Dedifferentiated amniotic fluid mesenchymal stem cell (primary cell): ENCODE data around the gene CNN2.

ENCODE experiments used
- DNase-seq: peaks from one replicate; pipeline ENCODE4 v3.0.0-alpha.2; 2016; ENCODE audit errors: extremely low spot score

The CNN2 gene

DNA sequence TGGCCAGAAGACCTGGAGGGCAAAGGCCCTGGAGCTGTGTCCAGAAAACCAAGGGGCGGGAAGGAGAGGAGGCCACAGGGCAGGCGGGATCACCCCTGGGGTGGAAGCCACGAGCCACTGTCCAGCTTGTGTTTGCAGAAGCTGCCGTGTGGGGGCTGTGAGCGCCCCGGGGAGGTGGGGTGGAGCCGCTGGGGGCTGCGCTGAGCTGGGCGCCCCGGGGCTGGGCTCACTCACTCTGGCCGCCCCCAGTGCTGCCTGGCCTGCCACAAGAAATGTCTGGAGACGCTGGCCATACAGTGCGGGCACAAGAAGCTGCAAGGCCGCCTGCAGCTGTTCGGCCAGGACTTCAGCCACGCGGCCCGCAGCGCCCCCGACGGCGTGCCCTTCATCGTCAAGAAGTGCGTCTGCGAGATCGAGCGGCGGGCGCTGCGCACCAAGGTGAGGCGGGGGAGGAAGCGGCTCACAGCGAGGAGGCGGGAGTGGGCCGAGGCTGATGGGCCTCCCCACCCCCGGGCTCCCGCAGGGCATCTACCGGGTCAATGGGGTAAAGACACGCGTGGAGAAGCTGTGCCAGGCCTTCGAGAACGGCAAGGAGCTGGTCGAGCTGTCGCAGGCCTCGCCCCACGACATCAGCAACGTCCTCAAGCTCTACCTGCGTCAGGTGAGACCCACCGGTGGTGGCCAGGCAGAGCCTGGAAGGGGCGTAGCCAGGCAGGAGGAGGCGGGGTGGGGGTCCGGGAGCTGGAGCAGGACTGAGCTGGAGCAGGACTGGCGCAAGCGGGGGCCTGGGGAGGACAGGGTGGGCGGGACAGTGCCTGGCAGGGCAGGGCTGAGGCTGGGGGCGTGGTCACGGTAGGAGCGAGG lies 55.1 kb downstream of the CNN2 start:
- DNase-seq = no peak

DNA sequence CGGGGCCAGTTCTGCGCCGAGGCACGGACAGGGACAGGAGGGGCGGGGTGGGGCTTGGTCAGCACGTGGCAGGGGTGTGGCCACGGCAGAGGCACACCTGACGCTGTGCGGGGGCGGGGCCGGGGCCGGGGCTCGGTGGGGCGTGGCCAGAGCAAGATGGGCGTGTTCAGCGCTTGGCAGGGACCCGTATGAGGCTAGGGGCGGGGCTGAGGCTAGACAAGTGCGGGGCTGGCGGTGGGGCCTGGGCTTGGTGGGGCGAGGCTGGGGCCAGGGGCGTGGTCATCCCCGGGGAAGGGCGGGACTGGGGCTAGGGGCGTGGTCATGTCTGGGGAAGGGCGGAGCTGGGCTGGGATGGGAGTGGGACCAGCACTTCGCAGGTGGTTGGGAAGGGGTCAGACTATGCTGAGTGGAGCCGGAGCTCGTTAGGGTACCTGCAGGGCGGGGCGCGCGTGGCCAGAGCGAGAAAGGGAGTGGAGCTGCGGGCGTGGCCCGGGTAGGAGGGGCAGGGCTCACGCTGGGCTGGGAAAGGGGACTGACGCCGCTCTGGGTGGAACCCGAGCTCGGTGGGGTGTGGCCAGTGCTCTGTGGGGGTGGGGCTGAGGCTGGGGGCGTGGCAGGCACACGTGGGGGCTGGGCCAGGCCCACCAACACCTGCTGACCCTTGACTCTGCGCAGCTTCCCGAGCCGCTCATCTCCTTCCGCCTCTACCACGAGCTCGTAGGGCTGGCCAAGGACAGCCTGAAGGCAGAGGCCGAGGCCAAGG lies 55.9 kb downstream of the CNN2 start:
- DNase-seq = no peak

DNA sequence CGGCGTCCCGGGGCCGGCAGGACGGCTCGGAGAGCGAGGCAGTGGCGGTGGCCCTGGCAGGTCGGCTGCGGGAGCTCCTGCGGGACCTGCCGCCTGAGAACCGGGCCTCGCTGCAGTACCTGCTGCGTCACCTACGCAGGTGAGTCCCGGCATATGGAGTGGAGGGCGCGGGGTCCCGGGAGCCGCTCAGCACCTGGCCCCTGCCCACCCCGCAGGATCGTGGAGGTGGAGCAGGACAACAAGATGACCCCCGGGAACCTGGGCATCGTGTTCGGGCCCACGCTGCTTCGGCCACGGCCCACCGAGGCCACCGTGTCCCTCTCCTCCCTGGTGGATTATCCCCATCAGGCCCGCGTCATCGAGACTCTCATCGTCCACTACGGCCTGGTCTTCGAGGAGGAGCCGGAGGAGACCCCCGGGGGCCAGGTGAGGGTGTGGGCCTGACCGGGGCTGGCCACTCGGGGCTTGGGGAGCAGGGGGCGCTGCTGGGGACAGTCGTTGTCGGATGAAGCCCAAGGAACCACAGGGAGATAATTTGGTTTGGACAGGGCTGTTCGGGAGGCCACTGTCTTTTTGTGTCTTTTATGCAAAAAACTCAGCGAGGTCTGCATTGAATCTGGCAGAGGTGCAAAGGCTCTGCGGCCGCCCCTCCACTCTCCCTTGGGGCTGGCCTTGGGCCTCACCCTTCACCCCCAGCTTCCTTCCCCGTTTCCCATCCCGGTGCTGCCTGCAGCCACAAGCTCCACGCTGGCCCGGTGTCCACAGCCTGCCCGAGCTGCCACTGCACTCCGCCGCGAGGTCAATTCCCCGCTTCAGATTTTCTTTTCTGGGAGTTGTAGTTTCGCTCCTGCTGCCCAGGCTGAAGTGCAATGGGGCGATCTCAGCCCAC lies 56.8 kb downstream of the CNN2 start:
- DNase-seq = no peak

DNA sequence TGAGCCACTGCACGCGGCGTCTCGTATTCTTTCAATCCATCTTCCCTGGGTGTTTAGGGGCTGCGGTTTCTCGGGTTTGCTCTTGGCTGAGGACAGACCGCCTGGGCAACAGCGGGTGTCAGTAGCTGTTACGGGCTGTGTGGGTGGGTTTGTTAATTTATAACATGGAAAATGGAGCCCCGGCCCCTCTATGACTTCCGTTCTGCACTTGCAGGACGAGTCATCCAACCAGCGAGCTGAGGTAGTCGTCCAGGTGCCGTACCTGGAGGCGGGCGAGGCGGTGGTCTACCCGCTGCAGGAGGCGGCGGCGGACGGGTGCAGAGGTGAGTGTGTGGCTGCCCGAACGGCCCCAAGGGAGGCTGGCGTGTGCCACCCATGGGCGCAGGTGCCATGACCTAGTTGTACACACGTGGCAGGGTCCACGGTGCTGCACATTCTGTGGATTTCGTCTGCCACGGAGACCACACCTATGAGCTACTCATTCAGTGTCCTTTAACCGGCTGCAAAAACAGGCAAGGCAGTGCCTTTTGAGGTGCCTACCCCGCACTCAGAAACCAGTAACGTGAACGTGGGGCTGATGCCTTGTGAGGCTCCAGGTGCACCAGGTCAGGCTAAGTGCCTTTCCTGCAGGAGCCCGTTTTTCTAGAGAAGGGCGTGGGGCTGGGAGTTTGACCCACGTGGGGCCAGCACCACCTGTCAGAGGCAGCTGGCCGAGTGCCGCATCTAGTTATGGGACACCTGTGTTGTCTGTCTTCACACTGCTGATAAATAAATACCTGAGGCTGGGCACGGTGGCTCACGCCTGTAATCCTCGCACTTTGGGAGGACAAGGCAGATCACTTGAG lies 57.8 kb downstream of the CNN2 start:
- no peak for DNase-seq

DNA sequence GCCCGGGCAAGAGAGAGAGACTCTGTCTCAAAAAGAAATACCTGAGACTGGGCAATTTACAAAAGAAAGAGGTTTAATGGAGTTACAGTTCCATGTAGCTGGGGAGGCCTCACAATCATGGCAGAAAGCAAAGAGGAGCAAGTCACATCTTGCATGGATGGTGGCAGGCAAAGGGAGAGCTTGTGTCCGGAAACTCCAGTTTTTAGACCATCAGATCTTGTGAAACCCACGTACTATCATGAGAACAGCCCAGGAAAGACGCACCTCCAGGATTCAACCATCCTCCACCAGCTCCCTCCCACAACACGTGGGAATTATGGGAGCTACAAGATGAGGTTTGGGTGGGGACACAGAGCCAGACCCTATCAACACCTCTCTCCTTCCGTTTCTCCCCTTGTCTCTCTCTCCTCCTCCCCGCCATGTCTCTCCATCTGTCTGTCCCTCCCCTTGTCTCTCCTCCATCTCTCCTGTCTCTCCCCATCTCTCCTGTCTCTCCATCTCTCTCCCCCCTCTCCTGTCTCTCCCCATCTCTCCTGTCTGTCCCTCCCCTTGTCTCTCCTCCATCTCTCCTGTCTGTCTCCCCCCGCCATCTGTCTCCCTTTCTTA lies 58.7 kb downstream of the CNN2 start:
- DNase-seq = no peak

DNA sequence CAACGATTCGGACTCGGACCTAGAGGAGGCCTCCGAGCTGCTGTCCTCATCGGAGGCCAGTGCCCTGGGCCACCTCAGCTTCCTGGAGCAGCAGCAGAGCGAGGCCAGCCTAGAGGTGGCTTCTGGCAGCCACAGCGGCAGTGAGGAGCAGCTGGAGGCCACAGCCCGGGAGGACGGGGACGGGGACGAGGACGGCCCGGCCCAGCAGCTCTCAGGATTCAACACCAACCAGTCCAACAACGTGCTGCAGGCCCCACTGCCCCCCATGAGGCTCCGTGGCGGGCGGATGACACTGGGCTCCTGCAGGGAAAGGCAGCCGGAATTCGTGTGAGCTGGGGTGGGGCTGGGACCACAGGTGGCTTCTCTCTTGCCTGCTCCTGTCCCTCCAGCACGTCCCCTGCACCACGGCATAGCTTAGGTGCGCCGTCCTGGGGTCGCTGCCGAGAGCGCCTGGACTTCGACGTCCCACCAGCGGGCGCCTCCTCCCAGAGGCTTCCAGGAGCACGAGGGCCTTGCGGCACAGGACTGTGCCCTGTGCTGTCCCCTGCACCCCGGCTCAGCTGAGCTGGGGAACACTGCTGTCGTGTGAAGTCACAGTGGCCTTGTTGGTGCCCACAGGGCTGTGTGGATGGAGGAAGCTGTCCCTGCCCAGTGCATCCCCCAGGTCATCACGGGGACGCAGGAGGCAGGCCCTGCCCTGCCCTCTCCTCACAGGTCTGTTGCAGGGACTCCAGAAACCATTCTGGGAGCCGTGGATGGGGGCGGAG lies 59.5 kb downstream of the CNN2 start:
- DNase-seq = no peak

DNA sequence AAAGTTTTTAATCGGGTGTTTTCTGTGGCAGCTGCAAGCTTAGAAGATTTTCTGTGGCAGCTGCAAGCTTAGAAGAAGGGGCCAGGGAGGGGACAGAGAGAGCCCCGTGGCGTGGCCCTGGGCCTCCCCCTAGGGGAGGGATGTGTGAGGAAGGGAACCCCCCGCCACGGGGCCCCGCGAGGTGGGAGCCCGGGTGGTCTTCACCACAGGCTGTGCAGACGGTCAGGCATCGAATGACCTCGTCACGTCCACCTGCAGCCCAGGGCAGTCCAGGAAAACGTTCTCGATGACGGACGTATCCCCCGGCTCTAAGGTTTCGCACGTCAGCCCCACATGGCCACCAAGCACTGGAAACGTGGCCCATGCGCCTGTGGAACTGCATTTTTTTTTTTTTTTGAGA lies 60.2 kb downstream of the CNN2 start:
- DNase-seq = no peak

DNA sequence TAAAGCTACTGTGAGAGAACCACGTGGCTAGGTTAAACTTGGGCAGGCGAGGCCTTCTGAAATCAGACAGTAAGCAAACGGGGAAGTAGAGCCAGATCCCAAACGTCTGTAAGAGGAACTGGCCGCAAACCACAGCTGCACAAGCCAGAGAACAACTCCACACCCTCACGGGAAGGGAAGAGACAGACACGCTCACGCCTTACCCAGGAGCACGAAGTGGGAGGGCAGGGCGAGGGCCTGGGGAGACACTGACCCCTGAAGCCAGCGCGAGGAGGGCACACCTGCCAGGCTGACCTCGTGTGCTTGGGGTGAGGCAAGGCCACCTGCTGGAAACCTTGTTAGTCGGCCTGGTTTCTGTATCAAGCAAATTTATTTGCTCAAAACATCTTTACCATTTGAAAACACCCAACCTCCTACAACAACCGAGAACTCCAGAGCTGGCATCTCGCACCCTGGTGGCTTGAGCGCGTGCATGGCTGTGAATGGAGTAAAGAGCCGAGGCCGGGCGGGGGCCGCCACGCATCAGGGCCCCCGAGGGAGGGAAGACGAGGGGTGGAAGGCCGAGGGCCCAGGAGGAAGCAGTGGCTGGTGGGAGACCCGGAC lies 61.5 kb downstream of the CNN2 start:
- no peak for DNase-seq

DNA sequence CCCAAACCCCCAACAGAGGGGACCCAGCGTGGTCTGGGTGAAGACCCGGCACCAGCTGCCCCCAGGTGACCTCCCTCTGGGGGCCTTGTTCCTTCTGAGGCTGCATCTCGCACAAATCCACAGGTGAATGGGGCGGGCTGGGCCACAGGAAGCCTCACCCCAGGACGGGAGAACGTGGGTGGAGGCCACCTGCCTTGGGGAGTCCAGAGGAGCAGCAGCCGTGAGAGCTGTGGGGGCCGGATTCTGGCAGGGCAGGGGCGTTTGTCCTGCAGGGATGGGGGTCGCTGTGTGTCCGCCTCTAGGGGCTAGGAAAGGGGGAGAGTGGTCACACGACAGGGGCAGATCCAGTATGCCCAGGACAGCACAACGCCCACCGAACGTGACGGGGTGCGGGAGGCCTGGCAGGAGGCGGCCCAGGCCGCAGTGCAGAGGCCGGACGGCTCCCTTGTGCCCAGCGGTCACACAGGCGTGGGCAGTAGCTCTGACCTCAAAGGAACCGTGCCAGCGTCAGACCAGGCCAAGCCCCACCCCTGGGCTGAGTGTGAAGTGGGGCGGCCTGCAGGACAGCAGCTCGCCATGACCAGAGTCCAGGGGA lies 62.1 kb downstream of the CNN2 start:
- no peak for DNase-seq
